Measurements from ENCODE around the gene ZBTB32.
"Not testable (repeated sequence)": the region's sequence is repeated elsewhere in the genome, so short reads cannot be mapped to it uniquely, and the experiment has no call there.

Gene ZBTB32

GRCh38 chr19:35671818-35672217, 32.5 kb upstream of the ZBTB32 start:
- no peak for TF ChIP-seq JUND (IDR thresholded peaks at IDR 0.05; ENCODE audit: low read depth)
- DNase-seq (ENCODE audit: low read depth in 1 of 2, low spot score in 1 of 2) = no peak
- in situ Hi-C loops (cut with HindIII; ENCODE audit: low pct_unique_long_range_greater_than_20kb, low sequenced_read_pairs) = no loop called here

GRCh38 chr19:35673121-35673804, 31.1 kb upstream of the ZBTB32 start:
- in situ Hi-C loops (cut with HindIII; ENCODE audit: low pct_unique_long_range_greater_than_20kb, low sequenced_read_pairs) = no loop called here
- peak; percentile 54 to 66 for DNase-seq (ENCODE audit: low read depth in 1 of 2, low spot score in 1 of 2)
- no peak for TF ChIP-seq JUND (IDR thresholded peaks at IDR 0.05; ENCODE audit: low read depth)

- no peak for TF ChIP-seq JUND (IDR thresholded peaks at IDR 0.05; ENCODE audit: low read depth)
- DNase-seq (ENCODE audit: low read depth in 1 of 2, low spot score in 1 of 2) = no peak
- in situ Hi-C loops (cut with HindIII; ENCODE audit: low pct_unique_long_range_greater_than_20kb, low sequenced_read_pairs) = no loop called here
Observed at GRCh38 chr19:35675589-35676140, 28.7 kb upstream of the ZBTB32 start.

- DNase-seq (ENCODE audit: low read depth in 1 of 2, low spot score in 1 of 2) = no peak
- no peak for TF ChIP-seq JUND (IDR thresholded peaks at IDR 0.05; ENCODE audit: low read depth)
- in situ Hi-C loops (cut with HindIII; ENCODE audit: low pct_unique_long_range_greater_than_20kb, low sequenced_read_pairs) = no loop called here
Observed at GRCh38 chr19:35689836-35690235, 14.5 kb upstream of the ZBTB32 start.

- in situ Hi-C loops (cut with HindIII; ENCODE audit: low pct_unique_long_range_greater_than_20kb, low sequenced_read_pairs); DNase-seq (ENCODE audit: low read depth in 1 of 2, low spot score in 1 of 2): not testable (repeated sequence)
Observed at GRCh38 chr19:35691106-35691505, 13.3 kb upstream of the ZBTB32 start.

- in situ Hi-C loops (cut with HindIII; ENCODE audit: low pct_unique_long_range_greater_than_20kb, low sequenced_read_pairs) = no loop called here
- peak in 1 of 2 experiments; percentile 56 for DNase-seq (ENCODE audit: low read depth in 1 of 2, low spot score in 1 of 2)
- no peak for TF ChIP-seq JUND (IDR thresholded peaks at IDR 0.05; ENCODE audit: low read depth)
Observed at GRCh38 chr19:35692010-35692409, 12.3 kb upstream of the ZBTB32 start.

GRCh38 chr19:35693422-35693821, 10.9 kb upstream of the ZBTB32 start:
- no peak for DNase-seq (ENCODE audit: low read depth in 1 of 2, low spot score in 1 of 2)
- in situ Hi-C loops (cut with HindIII; ENCODE audit: low pct_unique_long_range_greater_than_20kb, low sequenced_read_pairs) = no loop called here
- no peak for TF ChIP-seq JUND (IDR thresholded peaks at IDR 0.05; ENCODE audit: low read depth)

GRCh38 chr19:35693835-35694599, 10.3 kb upstream of the ZBTB32 start:
- DNase-seq (ENCODE audit: low read depth in 1 of 2, low spot score in 1 of 2) = peak; percentile 43 to 93
- in situ Hi-C loops (cut with HindIII; ENCODE audit: low pct_unique_long_range_greater_than_20kb, low sequenced_read_pairs) = no loop called here
- TF ChIP-seq JUND (IDR thresholded peaks at IDR 0.05; ENCODE audit: low read depth) = no peak

GRCh38 chr19:35695895-35696422, 8.4 kb upstream of the ZBTB32 start:
- in situ Hi-C loops (cut with HindIII; ENCODE audit: low pct_unique_long_range_greater_than_20kb, low sequenced_read_pairs) = no loop called here
- DNase-seq (ENCODE audit: low read depth in 1 of 2, low spot score in 1 of 2) = no peak
- TF ChIP-seq JUND (IDR thresholded peaks at IDR 0.05; ENCODE audit: low read depth) = no peak

- in situ Hi-C loops (cut with HindIII; ENCODE audit: low pct_unique_long_range_greater_than_20kb, low sequenced_read_pairs) = no loop called here
- TF ChIP-seq JUND (IDR thresholded peaks at IDR 0.05; ENCODE audit: low read depth) = no peak
- no peak for DNase-seq (ENCODE audit: low read depth in 1 of 2, low spot score in 1 of 2)
Observed at GRCh38 chr19:35696835-35697234, 7.5 kb upstream of the ZBTB32 start.

GRCh38 chr19:35702223-35703012, 1.9 kb upstream of the ZBTB32 start:
- no peak for TF ChIP-seq JUND (IDR thresholded peaks at IDR 0.05; ENCODE audit: low read depth)
- in situ Hi-C loops (cut with HindIII; ENCODE audit: low pct_unique_long_range_greater_than_20kb, low sequenced_read_pairs) = no loop called here
- peak; percentile 97 to 98 for DNase-seq (ENCODE audit: low read depth in 1 of 2, low spot score in 1 of 2)

- no peak for TF ChIP-seq JUND (IDR thresholded peaks at IDR 0.05; ENCODE audit: low read depth)
- in situ Hi-C loops (cut with HindIII; ENCODE audit: low pct_unique_long_range_greater_than_20kb, low sequenced_read_pairs) = no loop called here
- DNase-seq (ENCODE audit: low read depth in 1 of 2, low spot score in 1 of 2) = no peak
Observed at GRCh38 chr19:35703343-35703742, 1.0 kb upstream of the ZBTB32 start.

Measured in T47D (cell line).